ENCODE data around the gene MEGF11.

GRCh38 chr15:65970937-65971740 is 282.4 kb downstream of the MEGF11 start:
- no peak for TF ChIP-seq POLR2A (IDR thresholded peaks at IDR 0.05; ENCODE audit: low read length)
- TF ChIP-seq, protein P1, sequence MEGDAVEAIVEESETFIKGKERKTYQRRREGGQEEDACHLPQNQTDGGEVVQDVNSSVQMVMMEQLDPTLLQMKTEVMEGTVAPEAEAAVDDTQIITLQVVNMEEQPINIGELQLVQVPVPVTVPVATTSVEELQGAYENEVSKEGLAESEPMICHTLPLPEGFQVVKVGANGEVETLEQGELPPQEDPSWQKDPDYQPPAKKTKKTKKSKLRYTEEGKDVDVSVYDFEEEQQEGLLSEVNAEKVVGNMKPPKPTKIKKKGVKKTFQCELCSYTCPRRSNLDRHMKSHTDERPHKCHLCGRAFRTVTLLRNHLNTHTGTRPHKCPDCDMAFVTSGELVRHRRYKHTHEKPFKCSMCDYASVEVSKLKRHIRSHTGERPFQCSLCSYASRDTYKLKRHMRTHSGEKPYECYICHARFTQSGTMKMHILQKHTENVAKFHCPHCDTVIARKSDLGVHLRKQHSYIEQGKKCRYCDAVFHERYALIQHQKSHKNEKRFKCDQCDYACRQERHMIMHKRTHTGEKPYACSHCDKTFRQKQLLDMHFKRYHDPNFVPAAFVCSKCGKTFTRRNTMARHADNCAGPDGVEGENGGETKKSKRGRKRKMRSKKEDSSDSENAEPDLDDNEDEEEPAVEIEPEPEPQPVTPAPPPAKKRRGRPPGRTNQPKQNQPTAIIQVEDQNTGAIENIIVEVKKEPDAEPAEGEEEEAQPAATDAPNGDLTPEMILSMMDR (IDR thresholded peaks at IDR 0.05), result no peak
- no peak for TF ChIP-seq BHLHE40 (IDR thresholded peaks at IDR 0.05; ENCODE audit: low read depth, low read length)
